H1 (cell line): ENCODE data around the gene CD164L2. TPM values are rescaled to one million over a fixed set of nuclear protein-coding genes. Genes with fewer than 3 reads are reported as not detected.

Source experiments
- CBX8 ChIP-seq: fragments of 300-800, 300-1000 bp; sonication (generic); IDR thresholded peaks from 2 replicates; pipeline ENCODE4 v1.7.1; 2016; ENCODE audit warnings: low read depth, low read length, borderline replicate concordance
- CHD1 ChIP-seq: IDR thresholded peaks from 2 replicates; pipeline ENCODE4 v1.6.1; 2012; ENCODE audit warnings: low read depth, low read length, improper control_type of control experiment
- EP300 ChIP-seq, 2 experiments: IDR thresholded peaks; 1 replicate in 1 of 2; 2 replicates in 1 of 2; pipeline ENCODE4 v1.6.1; 2011 to 2012; ENCODE audit warnings: low read depth in 2 of 2, low read length in 2 of 2, mild to moderate bottlenecking in 2 of 2, borderline replicate concordance in 1 of 2, inconsistent platforms in 1 of 2, moderate library complexity in 1 of 2
- EZH2 ChIP-seq: fragments of 200-600 bp; sonication (generic); IDR thresholded peaks from 2 replicates; pipeline ENCODE4 v1.7.1; 2012; ENCODE audit warnings: low read depth, mild to moderate bottlenecking, moderate library complexity, low read length, inconsistent platforms; ENCODE audit not compliant: severe bottlenecking
- FOSL1 ChIP-seq: IDR thresholded peaks from 2 replicates; pipeline ENCODE4 v1.6.1; 2011; ENCODE audit warnings: mild to moderate bottlenecking, low read depth, low read length, moderate library complexity; ENCODE audit not compliant: insufficient read depth
- GABPA ChIP-seq: IDR thresholded peaks from 2 replicates; pipeline ENCODE4 v1.6.1; 2011; ENCODE audit warnings: mild to moderate bottlenecking, low read length, moderate library complexity, borderline replicate concordance; ENCODE audit not compliant: insufficient read depth
- GTF2F1 ChIP-seq: IDR thresholded peaks from 2 replicates; pipeline ENCODE4 v1.6.1; 2012; ENCODE audit warnings: low read depth, low read length, improper control_type of control experiment, borderline replicate concordance
- JUN ChIP-seq: IDR thresholded peaks from 2 replicates; pipeline ENCODE4 v1.6.1; 2011; ENCODE audit warnings: low read depth, mild to moderate bottlenecking, improper control_type of control experiment, low read length
- JUND ChIP-seq: IDR thresholded peaks from 2 replicates; pipeline ENCODE4 v1.6.1; 2011; ENCODE audit warnings: mild to moderate bottlenecking, improper control_type of control experiment, low read length
- KDM4A ChIP-seq: IDR thresholded peaks from one replicate; pipeline ENCODE4 v1.7.1; 2012; ENCODE audit warnings: low read depth, mild to moderate bottlenecking, moderate library complexity, low read length, inconsistent platforms; ENCODE audit not compliant: severe bottlenecking
- NANOG ChIP-seq: IDR thresholded peaks from 2 replicates; pipeline ENCODE4 v1.6.1; 2011; ENCODE audit warnings: low read length, low read depth, mild to moderate bottlenecking, inconsistent platforms; ENCODE audit not compliant: insufficient read depth, poor library complexity, severe bottlenecking
- RFX5 ChIP-seq: IDR thresholded peaks from 2 replicates; pipeline ENCODE4 v1.6.1; 2011; ENCODE audit warnings: low read depth, low read length, improper control_type of control experiment, borderline replicate concordance
- SIN3A ChIP-seq, 2 experiments: IDR thresholded peaks in 1 of 2; conservative IDR thresholded peaks in 1 of 2; 2 replicates each; pipeline ENCODE4 v1.6.1; 2011 to 2012; ENCODE audit warnings: low read length in 2 of 2, improper control_type of control experiment in 1 of 2, low read depth in 1 of 2, mild to moderate bottlenecking in 1 of 2
- SIX5 ChIP-seq: IDR thresholded peaks from 2 replicates; pipeline ENCODE4 v1.6.1; 2011; ENCODE audit warnings: mild to moderate bottlenecking, low read depth, low read length
- SP1 ChIP-seq: IDR thresholded peaks from 2 replicates; pipeline ENCODE4 v1.6.1; 2011; ENCODE audit warnings: low read depth, low read length
- SP2 ChIP-seq: IDR thresholded peaks from 2 replicates; pipeline ENCODE4 v1.6.1; 2012; ENCODE audit warnings: mild to moderate bottlenecking, low read length, inconsistent platforms
- polyA plus RNA-seq, 7 experiments: library from polyadenylated mRNA; depleted of rRNA in 3 of 7; stranded (reverse) in 5 of 7; unstranded in 2 of 7; fragments of >200 nt in 5 of 7; fragments of 200-250 nt in 2 of 7; gene quantifications; 1 replicate in 5 of 7; 2 replicates in 1 of 7; 4 replicates in 1 of 7; pipeline versions ENCODE4 v1.2.1 to v1.2.3, GENCODE V29; 2011 to 2013; ENCODE audit warnings: missing spikeins in 2 of 7, mixed read lengths in 2 of 7
- total RNA-seq: library from RNA; stranded (reverse); fragmentation: NEBNext Ultra II Directional; extraction: Animal tissue kit (Norgen Biotek cat#: 25700); gene quantifications from 2 replicates; pipeline ENCODE4 v1.2.1, GENCODE V29; 2021
- TF ChIP-seq, protein P1 (sequence below): IDR thresholded peaks from 2 replicates; pipeline ENCODE4 v1.6.1; 2011; ENCODE audit warnings: low read depth, mild to moderate bottlenecking, low read length; ENCODE audit not compliant: insufficient read depth
- TF ChIP-seq, protein P2 (sequence below), 3 experiments: IDR thresholded peaks; 1 replicate in 2 of 3; 2 replicates in 1 of 3; pipeline versions ENCODE4 v1.5.1 to v1.6.1; 2011; ENCODE audit warnings: low read length in 3 of 3, mild to moderate bottlenecking in 3 of 3, inconsistent platforms in 2 of 3, low read depth in 1 of 3, moderate library complexity in 1 of 3; ENCODE audit not compliant: insufficient read depth in 1 of 3; ENCODE audit errors: control extremely low read depth in 1 of 3
- TF ChIP-seq, protein P3 (sequence below): IDR thresholded peaks from 2 replicates; pipeline ENCODE4 v1.6.1; 2012; ENCODE audit warnings: inconsistent platforms

Gene CD164L2
- total and polyA plus RNA-seq, 2 of the 8 experiments (the other 6 are each of a cell fraction or from before 2014, with no cell fraction given), result 3.3 TPM

DNA sequence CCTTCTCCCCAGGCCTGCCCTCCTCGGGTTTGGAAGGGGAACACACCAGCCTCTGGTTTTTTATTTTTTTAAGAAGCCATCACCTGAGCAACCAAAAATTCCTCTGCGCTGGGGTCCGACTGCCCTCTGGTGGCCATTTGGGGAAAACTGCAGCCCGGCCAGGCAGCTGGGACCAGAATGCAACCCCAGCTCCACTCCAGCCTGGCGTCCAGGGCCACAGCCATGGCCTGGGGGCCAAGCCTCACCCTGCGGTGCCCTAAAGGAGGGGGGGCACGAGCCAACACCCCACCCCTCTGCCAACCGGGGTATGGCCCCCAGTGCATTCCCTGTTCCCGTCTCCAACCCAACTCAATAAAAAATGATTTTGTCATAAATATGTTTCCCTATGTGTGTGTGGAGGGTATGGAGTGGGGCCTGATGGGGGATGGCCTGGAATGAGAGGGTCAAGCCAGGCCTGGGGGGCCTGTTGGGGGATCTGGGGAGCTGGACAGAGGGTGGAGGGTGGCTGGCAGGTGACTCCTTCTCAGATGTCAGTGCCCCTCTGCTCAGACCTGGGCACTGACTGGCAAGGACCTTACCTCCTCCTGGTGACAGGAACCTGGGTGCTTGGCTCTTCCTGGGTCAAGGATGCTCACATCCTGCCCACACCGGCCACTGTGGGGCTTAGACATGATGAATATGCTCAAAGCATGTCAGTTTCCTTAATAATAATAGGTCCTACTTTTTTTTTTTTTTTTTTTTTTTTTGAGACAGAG is 12.5 kb upstream of the CD164L2 start (continued):
- no peak for TF ChIP-seq GABPA
- TF ChIP-seq CHD1, result no peak
- TF ChIP-seq SP1, result 0 out of 2 replicates have a peak, but pooled peaks have one; percentile 20
- no peak for TF ChIP-seq SIX5
- no peak for TF ChIP-seq EZH2
- TF ChIP-seq, protein P1, sequence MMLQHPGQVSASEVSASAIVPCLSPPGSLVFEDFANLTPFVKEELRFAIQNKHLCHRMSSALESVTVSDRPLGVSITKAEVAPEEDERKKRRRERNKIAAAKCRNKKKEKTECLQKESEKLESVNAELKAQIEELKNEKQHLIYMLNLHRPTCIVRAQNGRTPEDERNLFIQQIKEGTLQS, result peak; percentile 53; the same call in 1 of the 2 replicates
- TF ChIP-seq JUND, result no peak; the same call in 1 of the 2 replicates
- TF ChIP-seq RFX5, result no peak
- TF ChIP-seq GTF2F1, result no peak
- TF ChIP-seq, protein P2, sequence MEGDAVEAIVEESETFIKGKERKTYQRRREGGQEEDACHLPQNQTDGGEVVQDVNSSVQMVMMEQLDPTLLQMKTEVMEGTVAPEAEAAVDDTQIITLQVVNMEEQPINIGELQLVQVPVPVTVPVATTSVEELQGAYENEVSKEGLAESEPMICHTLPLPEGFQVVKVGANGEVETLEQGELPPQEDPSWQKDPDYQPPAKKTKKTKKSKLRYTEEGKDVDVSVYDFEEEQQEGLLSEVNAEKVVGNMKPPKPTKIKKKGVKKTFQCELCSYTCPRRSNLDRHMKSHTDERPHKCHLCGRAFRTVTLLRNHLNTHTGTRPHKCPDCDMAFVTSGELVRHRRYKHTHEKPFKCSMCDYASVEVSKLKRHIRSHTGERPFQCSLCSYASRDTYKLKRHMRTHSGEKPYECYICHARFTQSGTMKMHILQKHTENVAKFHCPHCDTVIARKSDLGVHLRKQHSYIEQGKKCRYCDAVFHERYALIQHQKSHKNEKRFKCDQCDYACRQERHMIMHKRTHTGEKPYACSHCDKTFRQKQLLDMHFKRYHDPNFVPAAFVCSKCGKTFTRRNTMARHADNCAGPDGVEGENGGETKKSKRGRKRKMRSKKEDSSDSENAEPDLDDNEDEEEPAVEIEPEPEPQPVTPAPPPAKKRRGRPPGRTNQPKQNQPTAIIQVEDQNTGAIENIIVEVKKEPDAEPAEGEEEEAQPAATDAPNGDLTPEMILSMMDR (IDR thresholded peaks at IDR 0.05; ENCODE audit: control extremely low read depth in 1 of 3, insufficient read depth in 1 of 3, low read depth in 1 of 3, low read length in 3 of 3), result peak in 2 of 3 experiments; percentile 86 to 98; a peak in 3 of 4 replicates
- TF ChIP-seq JUN, result no peak
- TF ChIP-seq NANOG, result no peak
- no peak for TF ChIP-seq FOSL1
- TF ChIP-seq EP300 (IDR thresholded peaks at IDR 0.05; ENCODE audit: borderline replicate concordance in 1 of 2, low read depth in 2 of 2, low read length in 2 of 2), result no peak
- peak in 1 of 2 experiments; percentile 54; a peak in 1 of 4 replicates for TF ChIP-seq SIN3A (conservative IDR thresholded peaks at IDR 0.05 in 1 of 2, IDR thresholded peaks at IDR 0.05 in 1 of 2; ENCODE audit: low read depth in 1 of 2, low read length in 2 of 2)
- TF ChIP-seq, protein P3, sequence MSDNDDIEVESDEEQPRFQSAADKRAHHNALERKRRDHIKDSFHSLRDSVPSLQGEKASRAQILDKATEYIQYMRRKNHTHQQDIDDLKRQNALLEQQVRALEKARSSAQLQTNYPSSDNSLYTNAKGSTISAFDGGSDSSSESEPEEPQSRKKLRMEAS, result no peak
- TF ChIP-seq KDM4A, result no peak
- no peak for TF ChIP-seq CBX8
- TF ChIP-seq SP2, result no peak
